A673 (cell line): Measurements from ENCODE around the gene ADAMTS13.

Source experiments
- CTCF ChIP-seq: fragments of 300-800, 200-600 bp; sonication (generic); conservative IDR thresholded peaks from 2 replicates; pipeline ENCODE4 v1.5.1; 2017; ENCODE audit warnings: low read depth, mild to moderate bottlenecking, antibody characterized with exemption, low read length, moderate library complexity, mixed read lengths
- EZH2 ChIP-seq: fragments of 200-600 bp; sonication (generic); IDR thresholded peaks from 2 replicates; pipeline ENCODE4 v1.6.1; 2017; ENCODE audit warnings: borderline replicate concordance, low read depth, mild to moderate bottlenecking, mixed read lengths, antibody characterized with exemption, low read length; ENCODE audit not compliant: poor library complexity, severe bottlenecking

GRCh38 chr9:133396952-133397351 lies 25.2 kb upstream of the ADAMTS13 start:
- TF ChIP-seq CTCF (peak; percentile 57), EZH2 (no peak)
